ENCODE data around the gene KMT2A. TPM values are rescaled to one million over a fixed set of nuclear protein-coding genes. Genes with fewer than 3 reads are reported as not detected.

KMT2A gene
- total and polyA plus RNA-seq, 2 donors from 2014 or later = 5.6 to 85.1 TPM

GRCh38 chr11:118406599-118407166 is 29.6 kb upstream of the KMT2A start:
- H3K36me3 ChIP-seq (ENCODE audit: control insufficient read depth in 2 of 3, insufficient read depth in 3 of 3, low read length in 3 of 3) = peaks cover 3 to 16% (median 8%) of the 10 kb centered on the region in 3 donors
- intact Hi-C loops (cut with DNase I) = no loop called here
- no peak for FAIRE-seq

GRCh38 chr11:118410055-118410745 is 26.1 kb upstream of the KMT2A start:
- FAIRE-seq (no peak), DNase-seq (no peak)
- peaks cover 3 to 16% (median 8%) of the 10 kb centered on the region in 3 donors for H3K36me3 ChIP-seq (ENCODE audit: control insufficient read depth in 2 of 3, insufficient read depth in 3 of 3, low read length in 3 of 3)
- intact Hi-C loops (cut with DNase I) = no loop called here
- no peaks in the 10 kb centered on the region for H3K27me3 ChIP-seq (ENCODE audit: control insufficient read depth, insufficient read depth, low read length)
- no peaks in the 10 kb centered on the region for H3K9me3 ChIP-seq (ENCODE audit: control insufficient read depth in 2 of 3, insufficient read depth in 1 of 3, low read length in 3 of 3)
- no peak overlapping the region for H3K27ac ChIP-seq (ENCODE audit: low read depth in 2 of 2, low read length in 2 of 2)
- H3K4me1 ChIP-seq (ENCODE audit: control insufficient read depth in 2 of 3, insufficient read depth in 2 of 3, low read depth in 1 of 3, low read length in 3 of 3) = no peaks in the 10 kb centered on the region
- H3K4me3 ChIP-seq (ENCODE audit: low read length in 3 of 3) = no peak overlapping the region
- H3K9ac ChIP-seq (ENCODE audit: low read length in 3 of 3) = no peak overlapping the region
- no peak for TF ChIP-seq CTCF (IDR thresholded peaks at IDR 0.05; ENCODE audit: borderline replicate concordance, extremely low read depth, insufficient read depth)

More at GRCh38 chr11:118406599-118407166, 29.6 kb upstream of the KMT2A start:
- no peak for TF ChIP-seq CTCF (IDR thresholded peaks at IDR 0.05; ENCODE audit: borderline replicate concordance, extremely low read depth, insufficient read depth)
- Histone ChIP-seq H3K9me3 (ENCODE audit: control insufficient read depth in 2 of 3, insufficient read depth in 1 of 3, low read length in 3 of 3) (no peaks in the 10 kb centered on the region), H3K4me1 (ENCODE audit: control insufficient read depth in 2 of 3, insufficient read depth in 2 of 3, low read depth in 1 of 3, low read length in 3 of 3) (peaks cover 0 to 6% (median 0%) of the 10 kb centered on the region in 3 donors), H3K4me3 (ENCODE audit: low read length in 3 of 3) (no peak overlapping the region), H3K9ac (ENCODE audit: low read length in 3 of 3) (no peak overlapping the region), H3K27ac (ENCODE audit: low read depth in 2 of 2, low read length in 2 of 2) (no peak overlapping the region), H3K27me3 (ENCODE audit: control insufficient read depth, insufficient read depth, low read length) (no peaks in the 10 kb centered on the region)
- no peak for DNase-seq

GRCh38 chr11:118411530-118411929 is 24.8 kb upstream of the KMT2A start:
- Histone ChIP-seq H3K27ac (ENCODE audit: low read depth in 2 of 2, low read length in 2 of 2) (no peak overlapping the region), H3K36me3 (ENCODE audit: control insufficient read depth in 2 of 3, insufficient read depth in 3 of 3, low read length in 3 of 3) (peaks cover 3 to 16% (median 8%) of the 10 kb centered on the region in 3 donors), H3K9ac (ENCODE audit: low read length in 3 of 3) (no peak overlapping the region), H3K27me3 (ENCODE audit: control insufficient read depth, insufficient read depth, low read length) (no peaks in the 10 kb centered on the region), H3K4me3 (ENCODE audit: low read length in 3 of 3) (no peak overlapping the region), H3K4me1 (ENCODE audit: control insufficient read depth in 2 of 3, insufficient read depth in 2 of 3, low read depth in 1 of 3, low read length in 3 of 3) (no peaks in the 10 kb centered on the region), H3K9me3 (ENCODE audit: control insufficient read depth in 2 of 3, insufficient read depth in 1 of 3, low read length in 3 of 3) (no peaks in the 10 kb centered on the region)
- intact Hi-C loops (cut with DNase I) = no loop called here
- TF ChIP-seq CTCF (IDR thresholded peaks at IDR 0.05; ENCODE audit: borderline replicate concordance, extremely low read depth, insufficient read depth) = no peak
- FAIRE-seq (no peak), DNase-seq (no peak)
